Testis (tissue), 3 donors: ENCODE data around the gene STXBP6. TPM values are rescaled to one million over a fixed set of nuclear protein-coding genes. Genes with fewer than 3 reads are reported as not detected.

ENCODE experiments used
- DNase-seq: peaks from one replicate; pipeline ENCODE4 v3.0.0-alpha.2; 2019
- H3K27ac ChIP-seq, 2 donors: fragments of 200-600 bp; sonication (generic); one replicate each; pipeline ENCODE4 v1.5.1; 2019
- H3K27me3 ChIP-seq: fragments of 200-600 bp; sonication (generic); one replicate; pipeline ENCODE4 v1.5.1; 2019
- H3K36me3 ChIP-seq: fragments of 200-600 bp; sonication (generic); one replicate; pipeline ENCODE4 v1.5.1; 2017; ENCODE audit warnings: low read depth; ENCODE audit errors: missing control alignments
- H3K4me1 ChIP-seq: fragments of 200-600 bp; sonication (generic); one replicate; pipeline ENCODE4 v1.5.1; 2019
- H3K4me3 ChIP-seq, 2 donors: fragments of 200-600 bp; sonication (generic); one replicate each; pipeline ENCODE4 v1.5.1; 2017 to 2019
- H3K9me3 ChIP-seq: fragments of 200-600 bp; sonication (generic); one replicate; pipeline ENCODE4 v1.5.1; 2017
- POLR2A ChIP-seq: fragments of 450-650 bp; IDR thresholded peaks from one replicate; pipeline ENCODE4 v1.6.1; 2017; ENCODE audit warnings: antibody characterized with exemption, mild to moderate bottlenecking, moderate library complexity
- WGBS, 2 donors: methylation state at CpG; one replicate each; pipeline ENCODE4 v1.1.5; 2018; 5-methylcytosine and 5-hydroxymethylcytosine counted together
- intact Hi-C: fragments of 100-400 bp; cut with DNase I; formaldehyde crosslinking; loops from one replicate; pipeline ENCODE4 v1.15.1; 2023; ENCODE audit warnings: low total_unique reads
- polyA plus RNA-seq: library from polyadenylated mRNA; stranded (reverse); fragments of 350-450 nt; fragmentation: Illumina TruSeq; extraction: RNeasy Lipid Tissue Mini Kit (QIAGEN cat#74804); gene quantifications from one replicate; pipeline ENCODE4 v1.2.3, GENCODE V29; 2014; ENCODE audit warnings: low read depth, low replicate concordance; ENCODE audit not compliant: insufficient read depth
- total RNA-seq, 2 donors: library from RNA; depleted of rRNA; stranded (reverse); fragments of >200 nt; gene quantifications; one replicate each; pipeline ENCODE4 v1.2.3, GENCODE V29; 2016
- TF ChIP-seq, protein P1 (sequence below), 3 experiments: fragments of 450-650 bp in 2 of 3; fragments of 200-600 bp in 1 of 3; sonication (generic) in 1 of 3; IDR thresholded peaks; one replicate each; pipeline ENCODE4 v1.5.1; 2016 to 2019; ENCODE audit warnings: antibody characterized with exemption in 3 of 3, mild to moderate bottlenecking in 2 of 3, moderate library complexity in 1 of 3

STXBP6 gene
- total and polyA plus RNA-seq, 3 donors from 2014 or later = 4.7 to 11.3 (median 8.6) TPM

DNA sequence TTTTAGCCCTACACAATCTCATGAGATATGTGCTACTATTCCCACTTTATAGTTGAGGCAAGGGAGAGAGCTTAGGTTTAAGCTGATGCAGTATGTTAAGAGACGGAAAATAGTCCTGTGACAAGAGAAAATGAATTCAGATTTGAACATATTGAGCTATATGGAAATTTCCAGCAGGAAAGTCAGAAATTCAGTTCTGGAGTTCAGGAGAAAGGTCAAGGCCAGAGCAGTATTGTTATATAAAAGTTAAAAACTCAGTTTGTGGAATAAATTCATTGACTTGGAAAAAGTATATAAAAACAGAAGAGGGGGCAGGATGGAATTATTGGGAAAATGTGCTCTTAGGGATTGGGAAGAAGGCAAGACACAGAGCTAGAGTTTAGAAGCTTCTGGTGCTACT lies 248.9 kb downstream of the STXBP6 start:
- H3K27ac ChIP-seq = no peak overlapping the region
- intact Hi-C loops = no loop called here
- H3K9me3 ChIP-seq = no peaks in the 10 kb centered on the region
- no peak overlapping the region for H3K4me3 ChIP-seq
- DNase-seq = no peak
- 74 to 94% methylated on average over 1 of the region's 1 CpG for WGBS, 2 donors
- TF ChIP-seq POLR2A = no peak
- TF ChIP-seq, protein P1, sequence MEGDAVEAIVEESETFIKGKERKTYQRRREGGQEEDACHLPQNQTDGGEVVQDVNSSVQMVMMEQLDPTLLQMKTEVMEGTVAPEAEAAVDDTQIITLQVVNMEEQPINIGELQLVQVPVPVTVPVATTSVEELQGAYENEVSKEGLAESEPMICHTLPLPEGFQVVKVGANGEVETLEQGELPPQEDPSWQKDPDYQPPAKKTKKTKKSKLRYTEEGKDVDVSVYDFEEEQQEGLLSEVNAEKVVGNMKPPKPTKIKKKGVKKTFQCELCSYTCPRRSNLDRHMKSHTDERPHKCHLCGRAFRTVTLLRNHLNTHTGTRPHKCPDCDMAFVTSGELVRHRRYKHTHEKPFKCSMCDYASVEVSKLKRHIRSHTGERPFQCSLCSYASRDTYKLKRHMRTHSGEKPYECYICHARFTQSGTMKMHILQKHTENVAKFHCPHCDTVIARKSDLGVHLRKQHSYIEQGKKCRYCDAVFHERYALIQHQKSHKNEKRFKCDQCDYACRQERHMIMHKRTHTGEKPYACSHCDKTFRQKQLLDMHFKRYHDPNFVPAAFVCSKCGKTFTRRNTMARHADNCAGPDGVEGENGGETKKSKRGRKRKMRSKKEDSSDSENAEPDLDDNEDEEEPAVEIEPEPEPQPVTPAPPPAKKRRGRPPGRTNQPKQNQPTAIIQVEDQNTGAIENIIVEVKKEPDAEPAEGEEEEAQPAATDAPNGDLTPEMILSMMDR (IDR thresholded peaks at IDR 0.05) = no peak
- H3K27me3 ChIP-seq = no peaks in the 10 kb centered on the region
- no peaks in the 10 kb centered on the region for H3K4me1 ChIP-seq
- H3K36me3 ChIP-seq = no peaks in the 10 kb centered on the region

DNA sequence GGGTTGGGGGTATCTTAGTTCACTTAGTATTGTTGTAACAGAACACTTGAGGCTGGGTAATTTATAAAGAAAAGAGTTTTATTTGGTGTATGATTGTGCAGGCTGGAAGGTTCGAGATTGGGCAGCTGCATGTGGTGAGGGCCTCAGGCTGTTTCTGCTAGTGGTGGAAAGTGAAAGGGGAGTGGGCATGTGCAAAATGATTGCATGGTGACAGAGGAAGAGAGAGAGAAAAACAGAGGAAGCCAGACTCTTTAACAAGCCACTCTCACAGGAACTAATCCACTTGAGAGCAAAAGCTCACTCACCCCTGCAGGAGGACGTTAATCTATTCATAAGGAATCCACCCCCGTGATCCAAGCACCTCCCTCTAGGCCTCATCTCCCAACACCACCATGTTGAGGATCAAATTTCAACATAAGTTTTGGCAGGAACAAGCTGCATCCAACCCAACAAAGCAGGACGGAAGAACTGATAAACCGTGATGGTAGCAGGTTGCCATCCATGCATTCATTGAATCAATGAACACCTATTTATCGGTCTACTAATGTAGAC lies 251.0 kb downstream of the STXBP6 start:
- Histone ChIP-seq H3K4me3 (no peak overlapping the region), H3K27me3 (no peaks in the 10 kb centered on the region), H3K27ac (no peak overlapping the region), H3K36me3 (no peaks in the 10 kb centered on the region), H3K9me3 (no peaks in the 10 kb centered on the region), H3K4me1 (no peaks in the 10 kb centered on the region)
- WGBS, 2 donors = 73 to 76% methylated on average over 6 of the region's 6 CpGs
- no peak for DNase-seq
- TF ChIP-seq POLR2A = no peak
- TF ChIP-seq, protein P1 (IDR thresholded peaks at IDR 0.05) = no peak
- intact Hi-C loops = no loop called here

DNA sequence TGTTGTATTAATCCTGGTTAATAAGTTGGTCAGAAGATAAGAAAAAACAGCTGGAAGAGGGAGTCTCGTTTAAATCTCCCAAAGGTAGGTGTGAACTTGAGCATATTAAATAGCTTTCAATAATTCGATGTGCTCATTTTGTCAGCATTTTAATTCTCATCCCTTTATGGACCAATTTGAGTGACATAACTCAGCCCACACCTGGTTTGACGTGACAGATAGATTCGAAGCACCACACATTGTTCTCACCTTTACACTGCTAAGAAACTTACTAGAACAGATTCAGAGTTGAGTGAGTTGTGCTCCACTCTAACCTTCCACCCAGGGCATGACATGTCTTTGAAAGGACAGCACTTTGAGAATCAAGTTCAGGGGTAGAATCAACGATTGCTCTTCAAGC lies 254.5 kb downstream of the STXBP6 start:
- no peak overlapping the region for H3K4me3 ChIP-seq
- WGBS, 2 donors = 86 to 89% methylated on average over 5 of the region's 5 CpGs
- no peak overlapping the region for H3K27ac ChIP-seq
- no peak for DNase-seq
- no peaks in the 10 kb centered on the region for H3K27me3 ChIP-seq
- TF ChIP-seq, protein P1 (IDR thresholded peaks at IDR 0.05) = no peak
- no peak for TF ChIP-seq POLR2A
- H3K4me1 ChIP-seq = no peaks in the 10 kb centered on the region
- no peaks in the 10 kb centered on the region for H3K36me3 ChIP-seq
- intact Hi-C loops = no loop called here
- no peaks in the 10 kb centered on the region for H3K9me3 ChIP-seq

DNA sequence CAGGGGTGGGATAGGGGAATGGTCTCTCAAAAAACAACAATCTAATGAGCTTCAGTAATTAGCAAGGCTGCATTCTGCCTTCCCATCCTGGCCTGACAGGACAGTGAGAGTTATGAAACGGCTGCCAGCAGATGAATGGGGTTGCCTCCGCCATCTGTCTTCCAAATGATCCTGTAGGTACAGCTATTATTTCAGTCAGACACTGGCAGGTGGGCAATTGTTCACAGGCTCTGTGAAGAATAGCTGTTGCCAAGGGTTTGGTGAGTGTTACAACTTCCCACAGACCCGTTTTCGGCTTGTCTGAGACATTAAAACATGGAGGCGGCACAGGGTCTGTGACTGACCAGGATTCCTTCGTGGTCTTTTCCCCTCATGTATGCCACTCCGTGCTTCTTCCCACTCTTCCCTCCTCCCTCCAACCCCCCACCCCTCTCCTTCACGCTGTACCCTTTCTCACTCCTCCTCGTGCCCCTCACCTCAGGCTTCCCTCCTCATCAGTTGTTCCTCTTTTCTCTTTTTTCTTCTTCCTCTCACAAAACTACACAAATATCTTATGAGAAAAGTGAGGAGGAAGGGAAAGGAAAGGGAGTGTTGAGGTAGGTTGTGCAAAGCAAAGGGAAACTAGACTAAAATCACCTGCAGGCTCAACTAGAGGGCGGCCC lies 255.2 kb downstream of the STXBP6 start:
- no peak for DNase-seq
- 71 to 76% methylated on average over 10 of the region's 10 CpGs for WGBS, 2 donors
- Histone ChIP-seq H3K4me1 (no peaks in the 10 kb centered on the region), H3K9me3 (no peaks in the 10 kb centered on the region), H3K36me3 (no peaks in the 10 kb centered on the region), H3K4me3 (no peak overlapping the region), H3K27ac (no peak overlapping the region), H3K27me3 (no peaks in the 10 kb centered on the region)
- TF ChIP-seq, protein P1 (IDR thresholded peaks at IDR 0.05) = no peak
- TF ChIP-seq POLR2A = no peak
- intact Hi-C loops = no loop called here

DNA sequence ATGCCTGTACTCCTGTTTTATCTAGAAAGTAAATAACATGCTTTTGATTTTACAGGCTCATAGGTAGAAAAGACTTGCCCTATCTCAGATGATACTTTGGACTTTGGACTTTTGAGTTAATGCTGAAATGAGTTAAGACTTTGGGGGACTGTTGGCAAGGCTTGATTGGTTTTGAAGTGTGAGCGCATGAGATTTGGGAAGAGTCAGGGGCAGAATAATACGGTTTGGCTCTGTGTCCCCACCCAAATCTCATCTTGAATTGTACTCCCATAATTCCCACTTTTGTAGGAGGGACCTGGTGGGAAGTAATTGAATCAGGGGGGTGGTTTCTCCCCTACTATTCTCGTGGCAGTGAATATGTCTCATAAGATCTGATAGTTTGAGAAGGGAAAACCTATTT lies 259.8 kb downstream of the STXBP6 start:
- WGBS, 2 donors = 72 to 78% methylated on average over 3 of the region's 3 CpGs
- Histone ChIP-seq H3K4me3 (no peak overlapping the region), H3K27me3 (no peaks in the 10 kb centered on the region), H3K4me1 (no peaks in the 10 kb centered on the region), H3K27ac (no peak overlapping the region), H3K36me3 (no peaks in the 10 kb centered on the region), H3K9me3 (no peaks in the 10 kb centered on the region)
- TF ChIP-seq, protein P1 (IDR thresholded peaks at IDR 0.05) = no peak
- TF ChIP-seq POLR2A = no peak
- intact Hi-C loops = no loop called here
- no peak for DNase-seq
